ENCODE measurements around the gene CTLA4. TPM values are rescaled to one million over a fixed set of nuclear protein-coding genes. Genes with fewer than 3 reads are reported as not detected.

CTLA4 gene
- total RNA-seq, 1 donor from 2014 or later: 0.86 TPM

- no peak for ATAC-seq
- H3K4me3 ChIP-seq: no peak overlapping the region
- H3K4me1 ChIP-seq: no peaks in the 10 kb centered on the region
- intact Hi-C loops (cut with DNase I): no loop called here
- no peaks in the 10 kb centered on the region for H3K9me3 ChIP-seq
- no peaks in the 10 kb centered on the region for H3K36me3 ChIP-seq
- H3K27ac ChIP-seq: no peak overlapping the region
- DNase-seq: no peak
- H3K27me3 ChIP-seq (ENCODE audit: low read depth): no peaks in the 10 kb centered on the region
- no peak for TF ChIP-seq CTCF (IDR thresholded peaks at IDR 0.05)
Measured at GRCh38 chr2:203873461-203873860, 5.9 kb downstream of the CTLA4 start.

DNA sequence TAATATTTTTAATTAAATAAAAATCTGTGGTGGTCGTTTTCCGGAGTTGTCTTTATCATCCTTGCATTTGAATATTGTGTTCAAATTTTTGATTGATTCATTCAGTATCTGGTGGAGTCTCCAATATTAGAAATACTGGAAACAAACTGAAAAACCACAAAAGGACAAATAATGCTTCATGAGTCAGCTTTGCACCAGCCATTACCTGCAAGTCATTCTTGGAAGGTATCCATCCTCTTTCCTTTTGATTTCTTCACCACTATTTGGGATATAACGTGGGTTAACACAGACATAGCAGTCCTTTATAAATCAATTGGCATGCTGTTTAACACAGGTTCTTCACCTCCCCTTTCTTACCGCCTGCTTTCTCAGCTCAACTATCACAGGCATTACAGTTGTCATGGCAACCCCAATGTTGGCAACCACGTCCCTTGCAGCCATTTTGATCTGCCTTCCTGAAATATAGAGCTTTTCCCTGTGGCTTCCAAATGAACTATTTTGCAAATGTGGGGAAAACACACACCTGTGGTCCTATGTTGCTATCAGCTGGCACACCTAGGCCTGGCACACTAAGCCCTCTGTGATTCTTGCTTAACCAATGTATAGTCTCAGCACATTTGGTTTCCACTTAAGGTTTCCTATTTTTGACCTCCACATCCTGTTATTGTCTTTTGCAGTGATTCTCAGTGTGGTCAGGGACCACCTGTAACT is 6.5 kb downstream of the CTLA4 start:
- Histone ChIP-seq H3K9me3 (no peaks in the 10 kb centered on the region), H3K36me3 (no peaks in the 10 kb centered on the region), H3K4me1 (no peaks in the 10 kb centered on the region), H3K27ac (no peak overlapping the region), H3K27me3 (ENCODE audit: low read depth) (no peaks in the 10 kb centered on the region), H3K4me3 (no peak overlapping the region)
- ATAC-seq (no peak), DNase-seq (no peak)
- no peak for TF ChIP-seq CTCF (IDR thresholded peaks at IDR 0.05)
- intact Hi-C loops (cut with DNase I): no loop called here

- Histone ChIP-seq H3K9me3 (no peaks in the 10 kb centered on the region), H3K27me3 (ENCODE audit: low read depth) (no peaks in the 10 kb centered on the region), H3K36me3 (no peaks in the 10 kb centered on the region), H3K4me3 (no peak overlapping the region), H3K27ac (no peak overlapping the region), H3K4me1 (no peaks in the 10 kb centered on the region)
- DNase-seq: no peak
- intact Hi-C loops (cut with DNase I): no loop called here
- ATAC-seq: no peak
- TF ChIP-seq CTCF (IDR thresholded peaks at IDR 0.05): no peak
Measured at GRCh38 chr2:203875471-203875870, 7.9 kb downstream of the CTLA4 start.

GRCh38 chr2:203876328-203876727 is 8.8 kb downstream of the CTLA4 start:
- intact Hi-C loops (cut with DNase I): no loop called here
- no peak for ATAC-seq

GRCh38 chr2:203878063-203878462 is 10.5 kb downstream of the CTLA4 start:
- intact Hi-C loops (cut with DNase I): no loop called here
- Histone ChIP-seq H3K4me1 (no peaks in the 10 kb centered on the region), H3K27ac (no peak overlapping the region), H3K4me3 (no peak overlapping the region), H3K36me3 (no peaks in the 10 kb centered on the region), H3K9me3 (no peaks in the 10 kb centered on the region), H3K27me3 (ENCODE audit: low read depth) (no peaks in the 10 kb centered on the region)
- TF ChIP-seq CTCF (IDR thresholded peaks at IDR 0.05): no peak
- ATAC-seq (no peak), DNase-seq (no peak)

More at GRCh38 chr2:203876328-203876727, 8.8 kb downstream of the CTLA4 start:
- no peaks in the 10 kb centered on the region for H3K27me3 ChIP-seq (ENCODE audit: low read depth)
- H3K4me1 ChIP-seq: no peaks in the 10 kb centered on the region
- no peak overlapping the region for H3K4me3 ChIP-seq
- TF ChIP-seq CTCF (IDR thresholded peaks at IDR 0.05): no peak
- no peaks in the 10 kb centered on the region for H3K9me3 ChIP-seq
- no peaks in the 10 kb centered on the region for H3K36me3 ChIP-seq
- no peak for DNase-seq
- H3K27ac ChIP-seq: no peak overlapping the region
